ENCODE measurements around the gene RHOA.
A peak's percentile ranks its signal among the peaks of the same experiment; 100 is the strongest.
"Not testable (repeated sequence)": the region's sequence is repeated elsewhere in the genome, so short reads cannot be mapped to it uniquely, and the experiment has no call there.

RHOA gene

GRCh38 chr3:49358884-49359225, 52.9 kb downstream of the RHOA start:
- DNase-seq: no peak

- DNase-seq: peak; percentile 67
Observed at GRCh38 chr3:49358217-49358883, 53.4 kb downstream of the RHOA start, which contains the start of gene GPX1. TSS of gene GPX1 (minus strand) at chr3:49358353. CDS start at chr3:49358278, 75 bp downstream.

DNA sequence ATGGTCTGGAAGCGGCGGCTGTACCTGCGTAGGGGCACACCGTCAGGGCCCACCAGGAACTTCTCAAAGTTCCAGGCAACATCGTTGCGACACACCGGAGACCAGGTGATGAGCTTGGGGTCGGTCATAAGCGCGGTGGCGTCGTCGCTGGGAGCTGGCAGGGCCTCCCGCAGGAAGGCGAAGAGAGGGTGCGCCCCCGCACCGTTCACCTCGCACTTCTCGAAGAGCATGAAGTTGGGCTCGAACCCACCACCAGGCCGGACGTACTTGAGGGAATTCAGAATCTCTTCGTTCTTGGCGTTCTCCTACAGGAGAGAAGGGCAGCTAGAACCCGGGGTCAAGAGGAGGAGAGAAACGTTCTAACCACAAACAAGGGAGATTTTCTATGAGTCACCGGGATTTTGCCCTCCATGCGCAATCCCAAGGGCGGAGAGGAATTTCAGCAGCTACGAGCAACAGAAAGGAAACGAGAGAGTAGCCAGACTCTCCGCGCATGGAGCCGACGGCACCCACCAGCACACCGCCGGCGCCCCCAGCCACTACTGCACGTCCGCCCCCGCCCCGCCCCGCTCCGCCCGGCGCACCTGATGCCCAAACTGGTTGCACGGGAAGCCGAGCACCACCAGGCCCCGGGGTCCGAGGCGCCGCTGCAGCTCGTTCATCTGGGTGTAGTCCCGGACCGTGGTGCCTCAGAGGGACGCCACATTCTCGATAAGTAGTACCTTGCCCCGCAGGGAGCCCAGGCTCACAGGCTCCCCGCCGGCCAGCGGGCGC, 54.1 kb downstream of the RHOA start:
- peak; percentile 30 for DNase-seq

GRCh38 chr3:49357095-49357442, 54.7 kb downstream of the RHOA start:
- DNase-seq: not testable (repeated sequence)

DNA sequence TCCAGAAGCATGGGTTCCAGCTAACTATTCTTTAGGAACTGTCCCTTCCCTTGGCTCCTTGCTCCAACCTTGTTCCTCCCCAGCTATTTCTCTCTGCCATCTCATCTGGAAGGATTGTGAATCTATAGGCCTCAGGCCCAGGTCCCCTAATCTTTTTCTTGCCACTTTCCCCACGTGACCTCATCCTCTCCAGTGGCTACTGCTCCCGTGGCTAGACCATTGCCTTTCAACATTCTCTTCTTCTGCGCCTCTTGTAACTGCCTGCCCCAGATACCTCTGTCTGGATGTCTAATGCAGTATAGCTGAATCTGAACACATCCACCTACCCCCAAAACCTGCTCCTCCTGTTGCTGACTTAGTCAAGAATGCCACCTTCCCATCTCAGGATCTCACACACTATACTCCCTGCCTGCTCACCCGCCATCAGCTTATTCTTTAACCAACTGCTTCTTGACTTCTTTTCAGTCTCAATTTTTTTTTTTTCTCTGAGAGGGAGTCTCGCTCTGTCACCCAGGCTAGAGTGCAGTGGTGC, 58.8 kb downstream of the RHOA start:
- DNase-seq: no peak

DNA sequence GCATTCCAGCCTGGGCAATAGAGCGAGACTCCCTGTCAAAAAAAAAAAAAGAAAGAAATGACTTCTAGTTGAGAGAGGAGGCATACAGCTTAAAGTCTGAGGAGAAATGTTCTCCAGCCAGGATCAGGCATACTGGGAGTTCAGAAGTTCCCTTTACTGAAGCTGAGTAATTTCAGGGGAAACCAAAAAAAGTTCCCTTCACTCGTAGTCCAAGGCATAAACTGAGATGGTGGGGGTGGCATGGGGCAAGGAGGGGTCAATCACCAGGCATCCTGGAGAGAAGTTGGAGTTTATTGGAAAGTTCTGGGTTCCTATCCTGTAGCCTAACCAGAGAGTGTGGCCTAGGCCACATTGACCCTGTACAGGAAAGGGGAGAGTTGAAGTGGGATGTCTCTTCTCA, 59.5 kb downstream of the RHOA start:
- no peak for DNase-seq

GRCh38 chr3:49351521-49352011, 60.2 kb downstream of the RHOA start:
- no peak for DNase-seq

DNA sequence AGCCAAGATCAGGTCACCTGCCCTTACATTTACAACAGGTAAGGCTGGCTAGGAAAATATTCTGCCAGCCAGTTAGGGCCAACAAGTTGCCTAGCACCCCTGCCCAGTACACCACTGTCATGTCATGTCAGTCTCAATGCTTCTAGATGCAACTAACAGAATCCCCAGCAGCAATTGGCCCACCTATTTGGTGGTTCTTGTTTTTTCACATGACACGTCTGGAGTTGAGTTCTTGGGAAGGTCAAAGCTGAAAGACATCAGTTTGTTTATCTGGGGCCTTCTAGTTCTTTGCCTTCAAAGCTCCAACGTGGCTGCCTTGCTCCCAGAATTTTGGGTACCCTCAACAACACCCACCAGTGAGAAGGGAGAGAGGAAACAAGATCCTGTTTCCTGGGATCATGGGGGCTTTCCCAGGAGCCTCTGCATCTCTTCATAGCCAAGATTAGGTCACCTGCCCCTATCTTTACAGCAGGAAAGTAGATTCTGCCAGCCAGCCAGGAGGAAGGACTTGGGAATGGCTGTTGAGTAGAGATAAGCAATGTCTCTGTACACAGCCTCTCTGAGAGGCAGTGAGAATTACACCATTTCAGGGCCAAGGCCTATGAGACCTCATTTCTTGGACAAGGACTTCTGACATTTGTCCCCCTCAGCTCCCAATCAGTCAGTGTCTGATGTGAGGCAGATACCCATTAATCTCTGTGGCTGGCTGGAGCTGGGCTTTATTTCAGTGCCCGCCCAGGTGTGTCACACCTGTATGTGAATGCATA, 62.2 kb downstream of the RHOA start:
- DNase-seq: no peak

DNA sequence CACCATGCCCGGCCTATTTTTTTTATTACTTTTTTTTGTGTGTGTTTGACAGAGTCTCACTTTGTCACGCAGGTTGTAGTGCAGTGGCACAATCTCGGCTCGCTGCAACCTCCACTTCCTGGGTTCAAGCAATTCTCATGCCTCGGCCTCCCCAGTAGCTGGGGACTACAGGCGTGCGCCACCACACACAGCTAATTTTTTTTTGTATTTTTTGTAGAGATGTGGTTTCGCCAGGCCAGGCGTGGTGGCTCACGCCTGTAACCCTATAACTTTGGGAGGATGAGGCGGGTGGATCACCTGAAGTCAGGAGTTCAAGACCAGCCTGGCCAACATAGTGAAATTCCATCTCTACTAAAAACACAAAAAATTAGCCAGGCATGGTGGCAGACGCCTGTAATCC, 63.4 kb downstream of the RHOA start:
- DNase-seq: not testable (repeated sequence)

GRCh38 chr3:49346797-49347251, 65.0 kb downstream of the RHOA start:
- no peak for DNase-seq

DNA sequence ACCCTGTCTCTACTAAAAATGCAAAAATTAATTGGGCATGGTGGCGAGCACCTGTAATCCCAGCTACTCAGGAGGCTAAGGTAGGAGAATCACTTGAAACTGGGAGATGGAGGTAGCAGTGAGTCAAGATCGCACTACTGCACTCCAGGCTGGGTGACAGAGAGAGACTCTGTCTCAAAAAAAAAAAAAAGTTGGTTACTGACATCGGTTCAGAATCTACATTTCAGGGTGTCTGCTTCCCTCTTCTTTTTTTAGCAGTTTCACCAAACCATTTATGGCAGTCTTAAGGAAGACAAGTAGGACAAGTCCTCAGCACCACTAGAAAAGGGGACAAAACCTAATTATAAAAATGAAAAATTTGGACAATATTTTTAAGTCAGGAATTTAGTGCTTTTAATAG, 68.6 kb downstream of the RHOA start:
- DNase-seq: no peak

DNA sequence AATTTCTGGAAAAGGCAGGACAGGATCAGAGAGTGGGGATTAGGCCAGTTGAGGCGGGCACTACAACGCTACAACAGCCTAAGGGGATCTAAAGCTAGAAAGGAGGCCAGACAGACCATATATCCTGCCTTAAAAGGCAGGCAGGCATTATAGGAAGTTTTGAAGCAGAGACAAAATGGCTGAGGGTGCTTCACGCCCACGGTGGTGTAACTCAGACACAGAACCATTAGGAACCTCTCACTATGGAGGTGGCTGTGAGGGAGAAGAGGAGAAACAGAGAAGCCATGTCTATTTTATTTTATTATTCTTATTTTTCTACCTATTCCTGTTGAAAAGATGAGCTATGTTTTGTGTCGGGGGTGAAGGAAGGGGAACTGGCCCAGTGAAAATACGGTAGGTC, 69.8 kb downstream of the RHOA start:
- no peak for DNase-seq

- peak; percentile 90 for DNase-seq
Observed at GRCh38 chr3:49339941-49340800, 71.6 kb downstream of the RHOA start, which contains the start of gene USP4. TSS of gene USP4 (minus strand) at chr3:49340053. CDS start at chr3:49340024, 29 bp downstream.

- peak; percentile 13 for DNase-seq
Observed at GRCh38 chr3:49339581-49339940, 72.2 kb downstream of the RHOA start.

GRCh38 chr3:49333916-49334633, 77.7 kb downstream of the RHOA start:
- no peak for DNase-seq

DNA sequence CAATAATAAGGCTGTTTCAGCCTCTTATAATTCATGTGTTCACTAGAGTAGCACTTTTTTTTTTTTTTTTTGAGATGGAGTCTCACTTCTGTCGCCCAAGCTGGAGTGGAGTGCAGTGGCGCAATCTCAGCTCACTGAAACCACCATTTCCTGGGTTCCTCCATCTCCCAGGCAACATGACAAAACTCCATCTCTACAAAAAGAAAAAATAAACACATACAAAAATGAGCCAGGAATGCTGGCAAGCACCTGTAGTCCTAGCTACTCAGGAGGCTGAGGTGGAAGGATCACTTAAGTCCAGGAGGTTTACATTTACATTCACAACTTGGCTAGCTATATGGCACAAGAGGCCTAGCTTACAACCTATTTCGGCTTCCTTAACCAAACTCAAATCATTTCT, 78.7 kb downstream of the RHOA start:
- DNase-seq: peak; percentile 4

GRCh38 chr3:49329186-49329585, 82.6 kb downstream of the RHOA start:
- no peak for DNase-seq

DNA sequence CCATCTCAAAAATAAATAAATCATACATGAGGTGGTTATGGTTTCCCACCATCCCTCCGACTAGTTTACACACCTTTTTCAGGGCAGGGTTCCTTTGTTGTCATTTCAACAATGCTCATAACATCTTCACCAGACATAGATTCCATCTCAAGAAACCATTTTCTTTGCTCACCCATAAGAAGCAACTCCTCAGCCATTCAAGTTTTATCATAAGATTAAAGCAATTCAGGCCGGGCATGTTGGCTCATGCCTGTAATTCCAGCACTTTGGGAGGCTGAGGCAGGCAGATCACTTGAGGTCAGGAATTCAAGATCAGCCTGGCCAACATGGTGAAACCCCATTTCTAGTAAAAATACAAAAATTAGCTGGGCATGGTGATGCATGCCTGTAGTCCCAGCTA, 83.4 kb downstream of the RHOA start:
- not testable (repeated sequence) for DNase-seq

GRCh38 chr3:49327485-49327884, 84.3 kb downstream of the RHOA start:
- DNase-seq: no peak

GRCh38 chr3:49324768-49325167, 87.0 kb downstream of the RHOA start:
- DNase-seq: no peak

- no peak for DNase-seq
Observed at GRCh38 chr3:49316696-49317457, 94.9 kb downstream of the RHOA start.
